OCI-LY1 (cell line): ENCODE measurements around the gene OR2J3.
"Not testable (repeated sequence)": the region's sequence is repeated elsewhere in the genome, so short reads cannot be mapped to it uniquely, and the experiment has no call there.

Source experiments
- EZH2 ChIP-seq: fragments of 200-600 bp; sonication (generic), shearing (Covaris generic); IDR thresholded peaks from 2 replicates; pipeline ENCODE4 v1.8.0; 2017; ENCODE audit warnings: borderline replicate concordance, mixed run types, mild to moderate bottlenecking, antibody characterized with exemption, low read length, moderate library complexity, mixed read lengths
- TF ChIP-seq, protein P1 (sequence below): fragments of 200-600 bp; sonication (generic), shearing (Covaris generic); IDR thresholded peaks from 2 replicates; pipeline ENCODE4 v1.5.1; 2017; ENCODE audit warnings: mild to moderate bottlenecking, antibody characterized with exemption, low read length, moderate library complexity, mixed read lengths

DNA sequence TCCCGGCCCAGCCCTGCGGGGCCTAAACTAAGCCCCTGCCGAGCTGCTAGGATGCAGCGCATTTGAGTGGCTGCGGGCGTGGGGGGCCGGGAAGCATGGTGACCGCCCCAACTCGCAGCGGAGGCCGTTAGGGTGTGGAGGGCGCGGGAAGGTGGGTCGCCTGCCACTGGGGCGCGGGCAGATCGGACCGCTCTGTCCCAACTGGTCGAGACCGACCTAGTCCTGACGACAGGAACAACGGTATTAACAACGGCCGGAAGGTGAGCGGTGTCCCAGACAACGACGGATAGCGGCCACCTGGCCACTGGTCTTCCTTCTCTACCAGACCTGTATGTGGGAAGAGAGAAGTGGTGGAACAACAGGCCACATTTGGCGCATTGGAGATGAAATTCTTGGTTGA lies 52.1 kb downstream of the OR2J3 start:
- TF ChIP-seq EZH2 = not testable (repeated sequence)
- TF ChIP-seq, protein P1, sequence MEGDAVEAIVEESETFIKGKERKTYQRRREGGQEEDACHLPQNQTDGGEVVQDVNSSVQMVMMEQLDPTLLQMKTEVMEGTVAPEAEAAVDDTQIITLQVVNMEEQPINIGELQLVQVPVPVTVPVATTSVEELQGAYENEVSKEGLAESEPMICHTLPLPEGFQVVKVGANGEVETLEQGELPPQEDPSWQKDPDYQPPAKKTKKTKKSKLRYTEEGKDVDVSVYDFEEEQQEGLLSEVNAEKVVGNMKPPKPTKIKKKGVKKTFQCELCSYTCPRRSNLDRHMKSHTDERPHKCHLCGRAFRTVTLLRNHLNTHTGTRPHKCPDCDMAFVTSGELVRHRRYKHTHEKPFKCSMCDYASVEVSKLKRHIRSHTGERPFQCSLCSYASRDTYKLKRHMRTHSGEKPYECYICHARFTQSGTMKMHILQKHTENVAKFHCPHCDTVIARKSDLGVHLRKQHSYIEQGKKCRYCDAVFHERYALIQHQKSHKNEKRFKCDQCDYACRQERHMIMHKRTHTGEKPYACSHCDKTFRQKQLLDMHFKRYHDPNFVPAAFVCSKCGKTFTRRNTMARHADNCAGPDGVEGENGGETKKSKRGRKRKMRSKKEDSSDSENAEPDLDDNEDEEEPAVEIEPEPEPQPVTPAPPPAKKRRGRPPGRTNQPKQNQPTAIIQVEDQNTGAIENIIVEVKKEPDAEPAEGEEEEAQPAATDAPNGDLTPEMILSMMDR = not testable (repeated sequence)
